Kidney tubule cell (primary cell): ENCODE measurements around the gene ZNF221.

Source experiments
- DNase-seq: peaks from one replicate; pipeline ENCODE4 v3.0.0-alpha.2; 2018; ENCODE audit warnings: low spot score

Gene ZNF221

GRCh38 chr19:43957891-43958290 is 6.9 kb downstream of the ZNF221 start:
- DNase-seq, result peak; percentile 3

- DNase-seq, result no peak
Observed at GRCh38 chr19:43960411-43960810, 9.4 kb downstream of the ZNF221 start.

GRCh38 chr19:43966079-43966694 is 15.2 kb downstream of the ZNF221 start:
- DNase-seq, result no peak

- no peak for DNase-seq
Observed at GRCh38 chr19:43976732-43977131, 25.7 kb downstream of the ZNF221 start.

GRCh38 chr19:43983544-43983911 is 32.5 kb downstream of the ZNF221 start:
- no peak for DNase-seq

- peak; percentile 96 for DNase-seq
Observed at GRCh38 chr19:43983912-43984686, 33.1 kb downstream of the ZNF221 start, which contains the start of gene ZNF155. Gene ZNF155, plus strand, starts transcription at chr19:43984188. Its CDS starts 4,356 bp downstream, at chr19:43988544.

- no peak for DNase-seq
Observed at GRCh38 chr19:43984687-43985000, 33.6 kb downstream of the ZNF221 start.

GRCh38 chr19:43997631-43998290 is 46.7 kb downstream of the ZNF221 start:
- DNase-seq, result no peak

GRCh38 chr19:44002212-44002565 is 51.2 kb downstream of the ZNF221 start:
- DNase-seq, result no peak

- DNase-seq, result peak; percentile 94
Observed at GRCh38 chr19:44002566-44003460, 51.8 kb downstream of the ZNF221 start, which contains the start of gene ZNF230. Gene ZNF230, plus strand, starts transcription at chr19:44002957. Its CDS starts 4,122 bp downstream, at chr19:44007079.

- peak; percentile 49 for DNase-seq
Observed at GRCh38 chr19:44003461-44004009, 52.5 kb downstream of the ZNF221 start.

- DNase-seq, result no peak
Observed at GRCh38 chr19:44005973-44006372, 54.9 kb downstream of the ZNF221 start.

- DNase-seq, result no peak
Observed at GRCh38 chr19:44007473-44007872, 56.4 kb downstream of the ZNF221 start.

GRCh38 chr19:44010468-44010867 is 59.4 kb downstream of the ZNF221 start:
- DNase-seq, result no peak
